Astrocyte of the hippocampus (primary cell): ENCODE results near the gene CFAP141.
"Not testable (repeated sequence)": the region's sequence is repeated elsewhere in the genome, so short reads cannot be mapped to it uniquely, and the experiment has no call there.

Source experiments
- DNase-seq: peaks from one replicate; pipeline ENCODE4 v3.0.0; 2011; ENCODE audit warnings: low read depth, low spot score

Gene CFAP141

GRCh38 chr1:154206196-154206595 is at the start of gene CFAP141:
Gene CFAP141 (minus strand): TSS chr1:154206333. CDS start chr1:154206307, 26 bp downstream.
- peak; percentile 22 for DNase-seq

GRCh38 chr1:154253671-154254070 is 47.5 kb upstream of the CFAP141 start:
- no peak for DNase-seq

- no peak for DNase-seq
Observed at GRCh38 chr1:154241703-154242351, 35.7 kb upstream of the CFAP141 start.

- DNase-seq: no peak
Observed at GRCh38 chr1:154240294-154240833, 34.2 kb upstream of the CFAP141 start.

GRCh38 chr1:154239491-154239890 is 33.4 kb upstream of the CFAP141 start:
- no peak for DNase-seq

- no peak for DNase-seq
Observed at GRCh38 chr1:154237880-154238506, 31.9 kb upstream of the CFAP141 start.

- DNase-seq: no peak
Observed at GRCh38 chr1:154237435-154237834, 31.3 kb upstream of the CFAP141 start.

GRCh38 chr1:154236855-154237254 is 30.7 kb upstream of the CFAP141 start:
- no peak for DNase-seq

GRCh38 chr1:154233127-154233526 is 27.0 kb upstream of the CFAP141 start:
- DNase-seq: not testable (repeated sequence)

GRCh38 chr1:154231112-154231511 is 25.0 kb upstream of the CFAP141 start:
- DNase-seq: not testable (repeated sequence)

GRCh38 chr1:154225370-154225769 is 19.2 kb upstream of the CFAP141 start:
- DNase-seq: no peak

GRCh38 chr1:154223621-154224020 is 17.5 kb upstream of the CFAP141 start:
- no peak for DNase-seq

GRCh38 chr1:154222918-154223317 is 16.8 kb upstream of the CFAP141 start:
- DNase-seq: no peak

GRCh38 chr1:154222518-154222917 is 16.4 kb upstream of the CFAP141 start:
- DNase-seq: no peak

- DNase-seq: peak; percentile 69
Observed at GRCh38 chr1:154221278-154222001, 15.3 kb upstream of the CFAP141 start.

GRCh38 chr1:154220970-154221277 is 14.8 kb upstream of the CFAP141 start:
- DNase-seq: no peak

GRCh38 chr1:154220071-154220969 is 14.2 kb upstream of the CFAP141 start, which contains the start of gene UBAP2L:
Gene UBAP2L (plus strand): TSS chr1:154220955. CDS start chr1:154225124, 4,169 bp downstream.
- DNase-seq: peak; percentile 100

- peak; percentile 20 for DNase-seq
Observed at GRCh38 chr1:154219541-154219940, 13.4 kb upstream of the CFAP141 start.

GRCh38 chr1:154218545-154218944 is 12.4 kb upstream of the CFAP141 start:
- DNase-seq: no peak

GRCh38 chr1:154213274-154213673 is 7.1 kb upstream of the CFAP141 start:
- DNase-seq: no peak

- no peak for DNase-seq
Observed at GRCh38 chr1:154212083-154212482, 6.0 kb upstream of the CFAP141 start.
